ENCODE results near the gene TLCD5.

TLCD5 gene

GRCh38 chr11:120308081-120308480 is 17.0 kb upstream of the TLCD5 start:
- no peak for DNase-seq

- no peak for DNase-seq
These were observed 14.2 kb upstream of the TLCD5 start for GRCh38 chr11:120310870-120311269.

GRCh38 chr11:120314861-120315260 is 10.2 kb upstream of the TLCD5 start:
- no peak for DNase-seq

GRCh38 chr11:120316880-120317688 is 8.0 kb upstream of the TLCD5 start:
- no peak for DNase-seq

GRCh38 chr11:120317689-120318480 is 7.2 kb upstream of the TLCD5 start:
- no peak for DNase-seq

- DNase-seq, result no peak
These were observed 6.2 kb upstream of the TLCD5 start for GRCh38 chr11:120318906-120319305.

GRCh38 chr11:120326228-120326627 is 1.1 kb downstream of the TLCD5 start:
- no peak for DNase-seq

GRCh38 chr11:120326845-120327281 is 1.8 kb downstream of the TLCD5 start:
- DNase-seq, result no peak

GRCh38 chr11:120327311-120327710 is 2.2 kb downstream of the TLCD5 start:
- DNase-seq, result no peak

- DNase-seq, result no peak
These were observed 4.5 kb downstream of the TLCD5 start for GRCh38 chr11:120329556-120329955.

- DNase-seq, result no peak
These were observed 4.9 kb downstream of the TLCD5 start for GRCh38 chr11:120330045-120330444.

GRCh38 chr11:120331301-120331996 is 6.3 kb downstream of the TLCD5 start:
- no peak for DNase-seq

GRCh38 chr11:120332822-120333716 is 8.0 kb downstream of the TLCD5 start:
- DNase-seq, result no peak

GRCh38 chr11:120333801-120334200 is 8.7 kb downstream of the TLCD5 start:
- no peak for DNase-seq

- no peak for DNase-seq
These were observed 9.2 kb downstream of the TLCD5 start for GRCh38 chr11:120334332-120334731.

- peak; percentile 78 for DNase-seq
These were observed 9.9 kb downstream of the TLCD5 start for GRCh38 chr11:120334894-120335462.

- no peak for DNase-seq
These were observed 10.4 kb downstream of the TLCD5 start for GRCh38 chr11:120335556-120335907.

GRCh38 chr11:120335908-120336640 is 11.0 kb downstream of the TLCD5 start, which contains the start of gene ARHGEF12:
Gene ARHGEF12 (plus strand): TSS chr11:120336413. CDS start chr11:120337244, 831 bp downstream.
- peak; percentile 71 for DNase-seq

GRCh38 chr11:120336641-120337354 is 11.7 kb downstream of the TLCD5 start:
- DNase-seq, result no peak

- no peak for DNase-seq
These were observed 12.4 kb downstream of the TLCD5 start for GRCh38 chr11:120337355-120338106.
